ENCODE measurements around the gene OGFOD3. TPM values are rescaled to one million over a fixed set of nuclear protein-coding genes. Genes with fewer than 3 reads are reported as not detected.
"Not testable (repeated sequence)": the region's sequence is repeated elsewhere in the genome, so short reads cannot be mapped to it uniquely, and the experiment has no call there.

OGFOD3 gene
- total RNA-seq, 4 donors from 2014 or later, result 12.4 to 30.1 (median 24.0) TPM

DNA sequence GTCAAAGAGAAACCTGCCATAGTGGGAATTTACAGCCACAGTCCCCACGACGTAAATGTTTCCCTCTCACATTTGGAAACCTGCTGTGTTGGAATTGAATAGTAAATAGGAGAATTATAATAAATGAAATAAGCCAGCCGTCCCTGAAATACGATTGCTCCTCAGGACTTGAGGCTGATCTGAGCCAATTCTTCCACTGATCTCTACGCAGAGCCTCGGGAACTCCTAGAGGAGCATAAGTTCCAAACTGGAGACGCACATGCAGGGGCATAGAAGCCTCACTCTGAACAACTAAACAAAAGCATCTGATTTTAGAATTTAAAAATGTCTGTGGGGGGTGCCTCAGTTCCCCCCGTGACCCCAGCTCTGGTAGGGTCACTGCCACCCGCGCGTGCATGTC, 69.5 kb downstream of the OGFOD3 start:
- H3K4me3 ChIP-seq, result no peak overlapping the region
- no peaks in the 10 kb centered on the region for H3K36me3 ChIP-seq
- peaks cover 0 to 5% (median 0%) of the 10 kb centered on the region in 4 donors for H3K4me1 ChIP-seq
- DNase-seq, result no peak
- no peaks in the 10 kb centered on the region for H3K27me3 ChIP-seq
- TF ChIP-seq, protein P1, sequence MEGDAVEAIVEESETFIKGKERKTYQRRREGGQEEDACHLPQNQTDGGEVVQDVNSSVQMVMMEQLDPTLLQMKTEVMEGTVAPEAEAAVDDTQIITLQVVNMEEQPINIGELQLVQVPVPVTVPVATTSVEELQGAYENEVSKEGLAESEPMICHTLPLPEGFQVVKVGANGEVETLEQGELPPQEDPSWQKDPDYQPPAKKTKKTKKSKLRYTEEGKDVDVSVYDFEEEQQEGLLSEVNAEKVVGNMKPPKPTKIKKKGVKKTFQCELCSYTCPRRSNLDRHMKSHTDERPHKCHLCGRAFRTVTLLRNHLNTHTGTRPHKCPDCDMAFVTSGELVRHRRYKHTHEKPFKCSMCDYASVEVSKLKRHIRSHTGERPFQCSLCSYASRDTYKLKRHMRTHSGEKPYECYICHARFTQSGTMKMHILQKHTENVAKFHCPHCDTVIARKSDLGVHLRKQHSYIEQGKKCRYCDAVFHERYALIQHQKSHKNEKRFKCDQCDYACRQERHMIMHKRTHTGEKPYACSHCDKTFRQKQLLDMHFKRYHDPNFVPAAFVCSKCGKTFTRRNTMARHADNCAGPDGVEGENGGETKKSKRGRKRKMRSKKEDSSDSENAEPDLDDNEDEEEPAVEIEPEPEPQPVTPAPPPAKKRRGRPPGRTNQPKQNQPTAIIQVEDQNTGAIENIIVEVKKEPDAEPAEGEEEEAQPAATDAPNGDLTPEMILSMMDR (IDR thresholded peaks at IDR 0.05), result no peak
- no peak for TF ChIP-seq POLR2A (IDR thresholded peaks at IDR 0.05)
- H3K27ac ChIP-seq, result no peak overlapping the region
- no peaks in the 10 kb centered on the region for H3K9me3 ChIP-seq

DNA sequence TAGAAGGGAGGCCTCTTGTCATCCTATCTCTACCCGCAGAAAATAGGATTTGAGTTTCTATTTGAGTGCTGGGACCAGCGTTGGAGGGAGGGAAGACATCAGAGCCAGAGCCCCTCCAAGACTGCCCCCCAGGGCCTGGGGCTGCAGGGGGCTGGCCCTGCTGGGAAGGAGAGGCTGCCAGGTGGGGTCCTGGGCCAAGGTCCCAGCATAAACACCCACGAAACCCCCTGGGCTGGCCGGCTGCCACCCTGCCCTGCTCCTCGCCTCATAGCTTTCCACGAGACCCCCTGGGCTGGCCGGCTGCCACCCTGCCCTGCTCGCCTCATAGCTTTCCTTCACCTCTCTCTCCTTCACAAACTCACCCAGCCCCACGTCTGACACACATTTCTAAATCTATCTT, 70.0 kb downstream of the OGFOD3 start:
- Histone ChIP-seq H3K4me1 (peaks cover 0 to 5% (median 0%) of the 10 kb centered on the region in 4 donors), H3K4me3 (no peak overlapping the region), H3K27me3 (no peaks in the 10 kb centered on the region), H3K36me3 (no peaks in the 10 kb centered on the region), H3K27ac (no peak overlapping the region), H3K9me3 (no peaks in the 10 kb centered on the region)
- TF ChIP-seq POLR2A (IDR thresholded peaks at IDR 0.05), result no peak
- TF ChIP-seq, protein P1 (IDR thresholded peaks at IDR 0.05), result no peak
- no peak for DNase-seq

DNA sequence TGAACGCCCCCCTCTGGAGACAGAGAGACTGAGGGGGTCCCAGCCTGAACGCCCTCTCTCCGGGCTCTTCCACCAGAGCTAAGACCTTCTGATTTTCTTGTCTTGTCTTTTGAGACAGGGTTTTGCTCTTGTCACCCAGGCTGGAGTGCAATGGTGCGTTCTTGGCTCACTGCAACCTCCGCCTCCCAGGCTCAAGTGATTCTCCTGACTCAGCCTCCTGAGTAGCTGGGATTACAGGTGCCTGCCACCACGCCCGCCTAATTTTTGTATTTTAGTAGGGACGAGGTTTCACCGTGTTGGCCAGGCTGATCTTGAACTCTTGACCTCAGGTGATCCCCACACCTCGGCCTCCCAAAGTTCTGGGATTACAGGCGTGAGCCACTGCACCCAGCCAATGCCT, 70.4 kb downstream of the OGFOD3 start:
- DNase-seq, H3K27ac ChIP-seq, H3K4me1 ChIP-seq, H3K27me3 ChIP-seq, H3K36me3 ChIP-seq, H3K9me3 ChIP-seq, H3K4me3 ChIP-seq: not testable (repeated sequence)

DNA sequence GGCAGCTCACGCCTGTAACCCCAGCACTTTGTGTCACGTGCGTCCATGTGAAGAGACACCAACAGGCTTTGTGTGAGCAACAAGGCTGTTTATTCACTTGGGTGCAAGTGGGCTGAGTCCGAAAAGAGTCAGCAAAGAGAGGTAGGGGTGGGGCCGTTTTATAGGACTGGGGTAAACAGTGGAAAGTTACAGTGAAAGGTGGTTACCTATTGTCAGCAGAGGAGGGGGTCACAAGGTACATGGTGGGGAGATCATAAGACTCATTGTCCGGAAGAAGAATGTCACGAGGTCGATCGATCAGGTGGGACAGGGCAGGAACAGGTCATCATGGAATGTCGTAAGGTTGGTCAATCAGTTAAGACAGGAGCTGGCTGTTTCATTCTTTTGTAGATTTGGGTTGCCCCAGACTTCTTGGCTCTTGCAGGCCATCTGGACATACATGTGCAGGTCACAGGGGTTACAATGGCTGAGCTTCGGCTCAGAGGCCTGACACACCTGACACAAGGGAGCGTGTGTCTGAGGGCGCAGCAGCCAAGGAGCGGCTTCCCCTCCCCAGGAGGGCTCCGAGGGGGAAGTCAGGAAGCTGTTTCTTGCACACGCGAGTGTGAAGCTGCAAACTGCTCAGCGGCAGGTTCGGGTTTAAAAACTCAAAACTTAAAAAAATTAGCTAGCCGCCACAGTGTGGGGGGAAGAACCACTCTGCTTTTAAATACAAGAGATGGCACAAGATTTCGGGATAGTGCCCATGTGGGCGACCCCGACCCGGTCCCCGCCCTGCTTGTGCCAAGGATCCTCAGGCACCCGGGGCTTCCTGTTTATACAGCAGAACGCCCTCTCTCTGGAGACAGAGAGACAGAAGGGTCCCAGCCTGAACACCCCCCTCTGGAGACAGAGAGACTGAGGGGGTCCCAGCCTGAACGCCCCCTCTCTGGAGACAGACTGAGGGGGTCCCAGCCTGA, 71.8 kb downstream of the OGFOD3 start:
- Histone ChIP-seq H3K36me3 (no peaks in the 10 kb centered on the region), H3K27me3 (no peaks in the 10 kb centered on the region), H3K4me1 (peaks cover 0 to under 1% (median 0%) of the 10 kb centered on the region in 4 donors), H3K4me3 (no peak overlapping the region), H3K27ac (no peak overlapping the region), H3K9me3 (no peaks in the 10 kb centered on the region)
- DNase-seq, result no peak
- no peak for TF ChIP-seq POLR2A (IDR thresholded peaks at IDR 0.05)
- TF ChIP-seq, protein P1 (IDR thresholded peaks at IDR 0.05), result no peak

DNA sequence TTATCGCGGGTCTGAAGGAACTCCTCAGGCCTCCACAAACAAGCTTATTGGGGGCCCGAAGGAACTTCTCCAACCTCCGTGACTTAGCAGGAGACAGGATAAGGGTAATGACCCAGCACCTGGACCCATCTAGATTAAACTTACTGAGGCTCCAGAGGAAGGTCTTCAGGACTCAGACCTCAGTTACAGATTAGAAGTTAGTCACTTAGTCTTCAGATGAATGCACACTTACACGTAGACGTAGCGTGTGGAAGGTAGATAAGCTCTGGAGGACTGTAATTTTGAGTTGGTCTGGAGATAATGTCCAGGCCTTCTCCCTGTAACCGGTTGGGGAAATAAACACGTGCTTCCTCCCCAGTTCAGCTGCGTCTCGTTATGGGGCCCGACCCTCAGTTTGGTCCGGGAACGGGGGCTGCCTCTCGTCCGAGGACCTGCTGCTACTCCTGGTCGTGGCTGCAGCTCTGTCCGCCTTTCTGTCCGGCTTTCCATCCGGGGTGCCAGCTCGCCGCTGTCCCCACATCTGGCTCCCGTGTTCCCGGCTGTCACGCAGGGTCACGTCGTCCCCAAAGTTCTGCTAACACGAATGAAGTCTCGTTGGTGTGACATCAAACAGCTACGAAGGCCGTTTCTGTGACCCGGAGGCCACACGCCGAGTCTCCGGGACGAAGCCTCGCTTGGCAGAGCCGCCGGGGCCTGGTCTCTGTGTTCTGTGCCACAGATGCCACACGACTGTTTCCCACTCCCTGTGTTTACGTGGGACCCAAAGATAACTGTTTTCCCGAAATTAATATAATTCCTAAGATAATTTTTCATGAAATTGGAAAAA, 73.0 kb downstream of the OGFOD3 start:
- DNase-seq, result no peak
- TF ChIP-seq, protein P1 (IDR thresholded peaks at IDR 0.05), result no peak
- no peak for TF ChIP-seq POLR2A (IDR thresholded peaks at IDR 0.05)
- Histone ChIP-seq H3K27me3 (no peaks in the 10 kb centered on the region), H3K9me3 (no peaks in the 10 kb centered on the region), H3K27ac (no peak overlapping the region), H3K4me1 (no peaks in the 10 kb centered on the region), H3K36me3 (no peaks in the 10 kb centered on the region), H3K4me3 (no peak overlapping the region)

Data from Peyer's patch (tissue), 4 donors.